Femur (tissue), 1 donor: ENCODE measurements around the gene PROSER3.
"Not testable (repeated sequence)": the region's sequence is repeated elsewhere in the genome, so short reads cannot be mapped to it uniquely, and the experiment has no call there.

ENCODE experiments used
- DNase-seq: peaks from one replicate; pipeline ENCODE4 v3.0.0-alpha.2; 2017

PROSER3 gene

GRCh38 chr19:35755131-35755549, 2.8 kb upstream of the PROSER3 start:
- no peak for DNase-seq

- DNase-seq = peak; percentile 91
Measured at GRCh38 chr19:35755550-35756376, 2.2 kb upstream of the PROSER3 start.

GRCh38 chr19:35756377-35757230, 1.4 kb upstream of the PROSER3 start, which contains the start of gene HSPB6:
TSS of gene HSPB6 (minus strand) at chr19:35757029. CDS start at chr19:35757008, 21 bp downstream.
- peak; percentile 86 for DNase-seq

- DNase-seq = peak; percentile 97
Measured at GRCh38 chr19:35757231-35757748, 686 bp upstream of the PROSER3 start.

GRCh38 chr19:35759697-35760096, 1.7 kb downstream of the PROSER3 start:
- no peak for DNase-seq

- DNase-seq = no peak
Measured at GRCh38 chr19:35760711-35761349, 2.9 kb downstream of the PROSER3 start.

GRCh38 chr19:35764432-35765315, 6.7 kb downstream of the PROSER3 start:
- DNase-seq = no peak

- DNase-seq = no peak
Measured at GRCh38 chr19:35766571-35767104, 8.7 kb downstream of the PROSER3 start.

- DNase-seq = no peak
Measured at GRCh38 chr19:35767288-35768081, 9.5 kb downstream of the PROSER3 start.

GRCh38 chr19:35768082-35768421, 10.1 kb downstream of the PROSER3 start:
- no peak for DNase-seq

- not testable (repeated sequence) for DNase-seq
Measured at GRCh38 chr19:35772362-35772761, 14.4 kb downstream of the PROSER3 start.

- DNase-seq = no peak
Measured at GRCh38 chr19:35773020-35773806, 15.2 kb downstream of the PROSER3 start.

- DNase-seq = peak; percentile 18
Measured at GRCh38 chr19:35774274-35775045, 16.5 kb downstream of the PROSER3 start.

GRCh38 chr19:35775046-35775297, 17.0 kb downstream of the PROSER3 start:
- DNase-seq = no peak

GRCh38 chr19:35775298-35776101, 17.5 kb downstream of the PROSER3 start, which contains the start of gene ARHGAP33:
TSS of gene ARHGAP33 (plus strand) at chr19:35775564. CDS start at chr19:35775659, 95 bp downstream.
- DNase-seq = peak; percentile 99

GRCh38 chr19:35776102-35776788, 18.3 kb downstream of the PROSER3 start:
- peak; percentile 14 for DNase-seq

GRCh38 chr19:35777086-35777841, 19.3 kb downstream of the PROSER3 start:
- DNase-seq = peak; percentile 17
